ENCODE data around the gene SPIRE1.
A peak's percentile ranks its signal among the peaks of the same experiment; 100 is the strongest.

The SPIRE1 gene

DNA sequence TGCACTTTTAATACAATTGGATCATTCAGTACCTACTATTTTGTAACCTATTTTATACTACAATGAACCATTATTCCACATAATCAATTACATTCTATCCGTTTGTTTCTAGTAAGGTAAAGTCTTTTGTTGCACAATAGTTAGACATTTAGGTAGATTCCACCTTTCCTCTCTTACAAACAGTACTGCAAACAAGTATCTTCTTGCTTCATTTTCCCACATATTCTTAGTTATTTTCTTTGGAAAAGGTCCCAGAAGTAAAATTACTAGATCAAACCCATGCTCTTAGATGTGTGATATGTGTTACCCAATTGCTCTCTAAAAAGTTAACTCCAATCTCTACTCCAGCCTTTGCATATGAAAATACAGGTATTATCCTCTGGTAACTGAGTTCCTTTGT is 49.6 kb downstream of the SPIRE1 start:
- H3K9me3 ChIP-seq (ENCODE audit: insufficient read depth, low read depth, low read length) = no peaks in the 10 kb centered on the region
- H3K4me1 ChIP-seq (ENCODE audit: insufficient read depth, low read length, poor library complexity, severe bottlenecking) = peaks cover 7% of the 10 kb centered on the region
- H3K79me2 ChIP-seq (ENCODE audit: insufficient read depth, low read length) = no peaks in the 10 kb centered on the region
- H3K36me3 ChIP-seq (ENCODE audit: insufficient read depth, low read length) = no peaks in the 10 kb centered on the region
- H3K4me3 ChIP-seq (ENCODE audit: low read length, poor library complexity, severe bottlenecking) = no peak overlapping the region
- TF ChIP-seq, protein P1, sequence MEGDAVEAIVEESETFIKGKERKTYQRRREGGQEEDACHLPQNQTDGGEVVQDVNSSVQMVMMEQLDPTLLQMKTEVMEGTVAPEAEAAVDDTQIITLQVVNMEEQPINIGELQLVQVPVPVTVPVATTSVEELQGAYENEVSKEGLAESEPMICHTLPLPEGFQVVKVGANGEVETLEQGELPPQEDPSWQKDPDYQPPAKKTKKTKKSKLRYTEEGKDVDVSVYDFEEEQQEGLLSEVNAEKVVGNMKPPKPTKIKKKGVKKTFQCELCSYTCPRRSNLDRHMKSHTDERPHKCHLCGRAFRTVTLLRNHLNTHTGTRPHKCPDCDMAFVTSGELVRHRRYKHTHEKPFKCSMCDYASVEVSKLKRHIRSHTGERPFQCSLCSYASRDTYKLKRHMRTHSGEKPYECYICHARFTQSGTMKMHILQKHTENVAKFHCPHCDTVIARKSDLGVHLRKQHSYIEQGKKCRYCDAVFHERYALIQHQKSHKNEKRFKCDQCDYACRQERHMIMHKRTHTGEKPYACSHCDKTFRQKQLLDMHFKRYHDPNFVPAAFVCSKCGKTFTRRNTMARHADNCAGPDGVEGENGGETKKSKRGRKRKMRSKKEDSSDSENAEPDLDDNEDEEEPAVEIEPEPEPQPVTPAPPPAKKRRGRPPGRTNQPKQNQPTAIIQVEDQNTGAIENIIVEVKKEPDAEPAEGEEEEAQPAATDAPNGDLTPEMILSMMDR (conservative IDR thresholded peaks at IDR 0.05; ENCODE audit: low read length) = no peak
- no peak for TF ChIP-seq EZH2phosphoT487 (IDR thresholded peaks at IDR 0.05; ENCODE audit: borderline replicate concordance)
- no peak overlapping the region for H3K9ac ChIP-seq (ENCODE audit: low read depth, low read length, poor library complexity, severe bottlenecking)
- H3K9me2 ChIP-seq (replicated peaks; ENCODE audit: low read depth, low read length) = no peaks in the 10 kb centered on the region
- H3K4me2 ChIP-seq (ENCODE audit: low read depth, low read length, poor library complexity, severe bottlenecking) = no peak overlapping the region
- no peaks in the 10 kb centered on the region for H3K27me3 ChIP-seq (ENCODE audit: insufficient read depth, low read length, poor library complexity, severe bottlenecking)
- no peaks in the 10 kb centered on the region for H4K20me1 ChIP-seq (ENCODE audit: insufficient read depth, low read length, poor library complexity, severe bottlenecking)
- H3F3A ChIP-seq (ENCODE audit: low read depth) = no peaks in the 10 kb centered on the region
- H2AFZ ChIP-seq (ENCODE audit: low read length) = no peak overlapping the region

DNA sequence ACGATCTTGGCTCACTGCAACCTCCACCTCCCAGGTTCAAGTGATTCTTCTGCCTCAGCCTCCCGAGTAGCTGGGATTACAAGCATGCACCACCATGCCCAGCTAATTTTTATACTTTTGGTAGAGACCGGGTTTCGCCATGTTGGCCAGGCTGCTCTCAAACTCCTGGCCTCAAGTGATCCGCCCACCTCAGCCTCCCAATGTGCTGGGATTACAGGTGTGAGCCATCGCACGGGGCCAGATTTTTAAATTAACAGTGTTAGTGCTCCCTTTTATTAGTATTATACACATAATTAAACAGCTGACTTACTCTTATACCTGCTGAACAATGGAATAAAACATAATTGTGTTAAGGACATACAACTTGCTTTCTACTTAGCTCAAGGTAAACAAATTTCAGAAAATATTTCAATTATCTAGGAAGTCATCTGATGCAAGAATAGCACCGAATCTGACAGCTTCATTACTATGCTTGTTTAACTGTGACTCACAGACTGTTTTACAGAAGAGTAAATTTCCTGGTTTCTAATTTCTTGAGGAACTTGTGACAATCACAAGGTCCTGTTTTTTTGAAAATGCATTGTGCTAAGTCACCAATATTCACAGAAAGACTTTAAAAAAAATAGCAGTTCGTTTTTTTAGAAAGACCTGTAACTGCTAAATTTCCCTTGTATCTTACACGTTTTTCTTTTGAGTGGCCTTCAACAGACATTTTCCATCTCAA is 51.2 kb downstream of the SPIRE1 start:
- H3K27me3 ChIP-seq (ENCODE audit: insufficient read depth, low read length, poor library complexity, severe bottlenecking) = no peaks in the 10 kb centered on the region
- H2AFZ ChIP-seq (ENCODE audit: low read length) = peak overlapping the region; percentile 62; the same call in 1 of the 2 replicates
- no peaks in the 10 kb centered on the region for H3K36me3 ChIP-seq (ENCODE audit: insufficient read depth, low read length)
- H3K4me2 ChIP-seq (ENCODE audit: low read depth, low read length, poor library complexity, severe bottlenecking) = no peak overlapping the region
- H4K20me1 ChIP-seq (ENCODE audit: insufficient read depth, low read length, poor library complexity, severe bottlenecking) = no peaks in the 10 kb centered on the region
- no peaks in the 10 kb centered on the region for H3F3A ChIP-seq (ENCODE audit: low read depth)
- H3K4me1 ChIP-seq (ENCODE audit: insufficient read depth, low read length, poor library complexity, severe bottlenecking) = peaks cover 11% of the 10 kb centered on the region
- H3K4me3 ChIP-seq (ENCODE audit: low read length, poor library complexity, severe bottlenecking) = no peak overlapping the region
- no peaks in the 10 kb centered on the region for H3K9me2 ChIP-seq (replicated peaks; ENCODE audit: low read depth, low read length)
- no peaks in the 10 kb centered on the region for H3K9me3 ChIP-seq (ENCODE audit: insufficient read depth, low read depth, low read length)
- no peaks in the 10 kb centered on the region for H3K79me2 ChIP-seq (ENCODE audit: insufficient read depth, low read length)
- H3K9ac ChIP-seq (ENCODE audit: low read depth, low read length, poor library complexity, severe bottlenecking) = no peak overlapping the region
- TF ChIP-seq EZH2phosphoT487 (IDR thresholded peaks at IDR 0.05; ENCODE audit: borderline replicate concordance) = no peak
- TF ChIP-seq, protein P1 (conservative IDR thresholded peaks at IDR 0.05; ENCODE audit: low read length) = no peak

DNA sequence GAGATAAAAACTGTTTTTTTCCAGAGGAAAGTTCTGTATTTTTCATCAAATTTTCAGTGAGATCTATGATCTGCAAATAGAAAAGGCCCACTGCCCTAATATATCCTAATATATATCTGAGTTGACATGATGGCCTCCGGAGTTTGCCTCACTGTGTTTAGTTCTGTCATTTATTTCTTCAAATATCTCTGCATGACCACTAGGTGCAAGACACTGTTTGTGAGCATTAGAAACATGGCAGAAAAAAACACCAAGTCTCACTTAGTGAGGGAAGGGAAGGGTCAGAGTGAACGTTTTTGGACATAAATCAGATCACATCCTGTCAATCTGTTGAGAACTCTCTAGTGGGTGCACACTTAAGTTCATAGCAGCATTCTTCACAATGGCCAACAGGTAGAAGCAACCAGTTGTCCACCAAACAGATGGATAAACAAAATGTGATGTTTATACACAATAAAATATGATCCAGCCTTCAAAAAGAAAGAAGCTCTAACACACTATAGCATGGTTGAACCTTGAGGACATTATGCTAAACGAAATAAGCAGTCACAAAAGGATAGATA is 53.4 kb downstream of the SPIRE1 start:
- peak overlapping the region; percentile 27; the same call in 1 of the 2 replicates for H2AFZ ChIP-seq (ENCODE audit: low read length)
- no peaks in the 10 kb centered on the region for H3K9me2 ChIP-seq (replicated peaks; ENCODE audit: low read depth, low read length)
- no peaks in the 10 kb centered on the region for H3K27me3 ChIP-seq (ENCODE audit: insufficient read depth, low read length, poor library complexity, severe bottlenecking)
- H3K79me2 ChIP-seq (ENCODE audit: insufficient read depth, low read length) = no peaks in the 10 kb centered on the region
- no peaks in the 10 kb centered on the region for H3K9me3 ChIP-seq (ENCODE audit: insufficient read depth, low read depth, low read length)
- H3K9ac ChIP-seq (ENCODE audit: low read depth, low read length, poor library complexity, severe bottlenecking) = no peak overlapping the region
- no peaks in the 10 kb centered on the region for H4K20me1 ChIP-seq (ENCODE audit: insufficient read depth, low read length, poor library complexity, severe bottlenecking)
- no peak overlapping the region for H3K4me2 ChIP-seq (ENCODE audit: low read depth, low read length, poor library complexity, severe bottlenecking)
- H3K4me3 ChIP-seq (ENCODE audit: low read length, poor library complexity, severe bottlenecking) = no peak overlapping the region
- TF ChIP-seq, protein P1 (conservative IDR thresholded peaks at IDR 0.05; ENCODE audit: low read length) = peak; percentile 47
- TF ChIP-seq EZH2phosphoT487 (IDR thresholded peaks at IDR 0.05; ENCODE audit: borderline replicate concordance) = no peak
- no peaks in the 10 kb centered on the region for H3K36me3 ChIP-seq (ENCODE audit: insufficient read depth, low read length)
- no peaks in the 10 kb centered on the region for H3F3A ChIP-seq (ENCODE audit: low read depth)
- peaks cover 25% of the 10 kb centered on the region for H3K4me1 ChIP-seq (ENCODE audit: insufficient read depth, low read length, poor library complexity, severe bottlenecking)

Measured in Loucy (cell line).